Pancreas (tissue), 10 donors: ENCODE results near the gene MT3. TPM values are rescaled to one million over a fixed set of nuclear protein-coding genes. Genes with fewer than 3 reads are reported as not detected.

ENCODE experiments used
- ATAC-seq, 4 donors: fragments of 200-7000 bp; cut with Tn5 transposase; one replicate each; pipeline versions ENCODE4 v1.8.0 to v1.9.1; 2020; ENCODE audit warnings: mild to moderate bottlenecking in 4 of 4, moderate library complexity in 4 of 4
- DNase-seq, 6 donors: peaks; one replicate each; pipeline ENCODE4 v3.0.0-alpha.2; 2020
- FAIRE-seq: peaks from 2 replicates; lab custom pipeline; 2012; peaks lifted over from hg19 to GRCh38; lab: Jason Lieb, UNC
- H3K27ac ChIP-seq, 4 donors: fragments of 200-600 bp; sonication (generic); 1 replicate in 3 of 4; 2 replicates in 1 of 4; pipeline versions ENCODE4 v1.5.0 to v1.8.0; 2020
- H3K27me3 ChIP-seq, 4 donors: fragments of 200-600 bp; one replicate each; pipeline ENCODE4 v1.8.0; 2021
- H3K36me3 ChIP-seq, 3 donors: fragments of 200-600 bp; sonication (generic) in 1 of 3; one replicate each; pipeline versions ENCODE4 v1.5.0 to v1.8.0; 2020 to 2021
- H3K4me1 ChIP-seq, 3 donors: fragments of 200-600 bp; one replicate each; pipeline ENCODE4 v1.8.0; 2021
- H3K4me3 ChIP-seq, 4 donors: fragments of 200-600 bp; sonication (generic) in 2 of 4; one replicate each; pipeline versions ENCODE4 v1.5.0 to v1.8.0; 2020 to 2021
- H3K9me3 ChIP-seq, 4 donors: fragments of 200-600 bp; one replicate each; pipeline ENCODE4 v1.8.0; 2021
- WGBS, 2 donors: extraction: QIAGEN DNeasy Blood & Tissue Kit; methylation state at CpG; one replicate each; pipeline ENCODE4 v1.1.7; 2013; 5-methylcytosine and 5-hydroxymethylcytosine counted together
- intact Hi-C, 3 donors: fragments of 100-400 bp; cut with DNase I; formaldehyde crosslinking; loops; one replicate each; pipeline versions ENCODE4 v1.11.1 to v1.14.2; 2022
- polyA plus RNA-seq, 2 donors: library from polyadenylated mRNA; stranded (reverse); fragments of 200-250 nt; gene quantifications; one replicate each; pipeline ENCODE4 v1.2.3, GENCODE V29; 2013
- total RNA-seq, 6 donors: library from RNA; stranded (reverse); fragmentation: NEBNext Ultra II Directional in 4 of 6; extraction: Animal tissue kit (Norgen Biotek cat#: 25700) in 4 of 6; gene quantifications; one replicate each; pipeline versions ENCODE4 v1.2.1 to v1.2.4, GENCODE V29; 2021 to 2023
- TF ChIP-seq, protein P1 (sequence below), 4 donors: fragments of 200-600 bp; sonication (generic) in 3 of 4; IDR thresholded peaks; one replicate each; pipeline versions ENCODE4 v1.5.0 to v1.8.0; 2021; ENCODE audit warnings: antibody characterized with exemption in 4 of 4
- donor health status: healthy with polysubstance abuse.
- donor health status: DM: no; HTN: no; CAD: no; lungs with moderate emphysema.
- donor health status: DM: no; HTN: no; CAD: no.
- donor health status: control.
- donor health status: control.
- donor health status: Bipolar disorder and iron deficiency.
- donor health status: DM: yes; HTN: yes; CAD: no.
- donor health status: DM: no; HTN: no; CAD: no.
- donor health status: DM: no; HTN: no; CAD: no.
- donor health status: DM: yes; HTN: yes; CAD: no.

MT3 gene
- total and polyA plus RNA-seq, 8 donors, result 0.41 to 4.6 (median 0.75) TPM; not detected in 4

DNA sequence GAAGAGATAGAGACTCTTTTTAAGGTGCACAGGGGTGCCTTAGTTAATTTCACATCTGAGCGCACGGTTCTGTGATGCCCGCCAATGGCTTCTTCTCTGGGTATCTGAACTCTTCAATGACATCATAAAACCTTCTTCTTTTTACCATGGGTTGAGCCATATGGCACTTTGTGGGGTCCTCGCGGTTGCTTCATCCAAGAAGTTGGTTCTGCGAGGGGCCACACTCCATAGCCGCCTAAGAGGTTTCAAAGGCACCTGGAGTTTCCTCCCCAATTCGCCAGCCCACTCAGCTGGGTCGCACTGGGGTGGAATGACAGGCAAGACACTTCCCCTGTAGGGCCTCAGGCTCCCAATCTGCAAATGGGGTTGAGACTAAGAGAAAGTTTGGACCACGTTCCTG, 34.9 kb upstream of the MT3 start:
- Histone ChIP-seq H3K27ac (no peak overlapping the region), H3K27me3 (no peaks in the 10 kb centered on the region), H3K4me3 (no peak overlapping the region), H3K36me3 (no peaks in the 10 kb centered on the region), H3K9me3 (no peaks in the 10 kb centered on the region), H3K4me1 (peaks cover 0 to 4% (median 4%) of the 10 kb centered on the region in 3 donors)
- FAIRE-seq (no peak), ATAC-seq (no peak), DNase-seq (no peak)
- TF ChIP-seq, protein P1, sequence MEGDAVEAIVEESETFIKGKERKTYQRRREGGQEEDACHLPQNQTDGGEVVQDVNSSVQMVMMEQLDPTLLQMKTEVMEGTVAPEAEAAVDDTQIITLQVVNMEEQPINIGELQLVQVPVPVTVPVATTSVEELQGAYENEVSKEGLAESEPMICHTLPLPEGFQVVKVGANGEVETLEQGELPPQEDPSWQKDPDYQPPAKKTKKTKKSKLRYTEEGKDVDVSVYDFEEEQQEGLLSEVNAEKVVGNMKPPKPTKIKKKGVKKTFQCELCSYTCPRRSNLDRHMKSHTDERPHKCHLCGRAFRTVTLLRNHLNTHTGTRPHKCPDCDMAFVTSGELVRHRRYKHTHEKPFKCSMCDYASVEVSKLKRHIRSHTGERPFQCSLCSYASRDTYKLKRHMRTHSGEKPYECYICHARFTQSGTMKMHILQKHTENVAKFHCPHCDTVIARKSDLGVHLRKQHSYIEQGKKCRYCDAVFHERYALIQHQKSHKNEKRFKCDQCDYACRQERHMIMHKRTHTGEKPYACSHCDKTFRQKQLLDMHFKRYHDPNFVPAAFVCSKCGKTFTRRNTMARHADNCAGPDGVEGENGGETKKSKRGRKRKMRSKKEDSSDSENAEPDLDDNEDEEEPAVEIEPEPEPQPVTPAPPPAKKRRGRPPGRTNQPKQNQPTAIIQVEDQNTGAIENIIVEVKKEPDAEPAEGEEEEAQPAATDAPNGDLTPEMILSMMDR (IDR thresholded peaks at IDR 0.05), result no peak
- 84 to 88% methylated on average over 10 of the region's 10 CpGs for WGBS, 2 donors
- intact Hi-C loops, result no loop called here

GRCh38 chr16:56558024-56558747, 31.1 kb upstream of the MT3 start:
- H3K27me3 ChIP-seq, result no peaks in the 10 kb centered on the region
- FAIRE-seq, result no peak
- no peaks in the 10 kb centered on the region for H3K4me1 ChIP-seq
- 45 to 52% methylated on average over 8 of the region's 8 CpGs for WGBS, 2 donors
- TF ChIP-seq, protein P1 (IDR thresholded peaks at IDR 0.05), result no peak
- DNase-seq, result peak in 3 of 6 donors; percentile 18 to 40 (median 19)
- H3K36me3 ChIP-seq, result no peaks in the 10 kb centered on the region
- intact Hi-C loops, result no loop called here
- no peak overlapping the region for H3K27ac ChIP-seq
- H3K9me3 ChIP-seq, result no peaks in the 10 kb centered on the region
- H3K4me3 ChIP-seq, result no peak overlapping the region
- ATAC-seq, result peak in 3 of 4 donors; percentile 64 to 69 (median 67)

- no peak overlapping the region for H3K27ac ChIP-seq
- intact Hi-C loops, result no loop called here
- no peaks in the 10 kb centered on the region for H3K9me3 ChIP-seq
- ATAC-seq (no peak), FAIRE-seq (no peak), DNase-seq (no peak)
- H3K27me3 ChIP-seq, result no peaks in the 10 kb centered on the region
- H3K4me1 ChIP-seq, result no peaks in the 10 kb centered on the region
- WGBS, 2 donors, result 87% methylated on average over 4 of the region's 4 CpGs
- TF ChIP-seq, protein P1 (IDR thresholded peaks at IDR 0.05), result no peak
- no peaks in the 10 kb centered on the region for H3K36me3 ChIP-seq
- H3K4me3 ChIP-seq, result no peak overlapping the region
These were observed 30.2 kb upstream of the MT3 start for GRCh38 chr16:56559109-56559508.

- H3K36me3 ChIP-seq, result no peaks in the 10 kb centered on the region
- no peaks in the 10 kb centered on the region for H3K4me1 ChIP-seq
- DNase-seq (no peak), ATAC-seq (no peak), FAIRE-seq (no peak)
- H3K27me3 ChIP-seq, result no peaks in the 10 kb centered on the region
- H3K9me3 ChIP-seq, result no peaks in the 10 kb centered on the region
- 9 to 41% methylated on average over 1 of the region's 1 CpG for WGBS, 2 donors
- TF ChIP-seq, protein P1 (IDR thresholded peaks at IDR 0.05), result no peak
- intact Hi-C loops, result no loop called here
- no peak overlapping the region for H3K27ac ChIP-seq
- H3K4me3 ChIP-seq, result no peak overlapping the region
These were observed 28.9 kb upstream of the MT3 start for GRCh38 chr16:56560447-56560846.

- no peak for ATAC-seq
- FAIRE-seq, result no peak
- no peak overlapping the region for H3K27ac ChIP-seq
- no peak for DNase-seq
- H3K27me3 ChIP-seq, result no peaks in the 10 kb centered on the region
- no peak overlapping the region for H3K4me3 ChIP-seq
- H3K9me3 ChIP-seq, result no peaks in the 10 kb centered on the region
- intact Hi-C loops, result no loop called here
- H3K4me1 ChIP-seq, result no peaks in the 10 kb centered on the region
- 89 to 100% methylated on average over 1 of the region's 1 CpG for WGBS, 2 donors
- TF ChIP-seq, protein P1 (IDR thresholded peaks at IDR 0.05), result no peak
- no peaks in the 10 kb centered on the region for H3K36me3 ChIP-seq
These were observed 28.2 kb upstream of the MT3 start for GRCh38 chr16:56561126-56561525.
